ENCODE results near the gene OR10T2.
"Not testable (repeated sequence)": the region's sequence is repeated elsewhere in the genome, so short reads cannot be mapped to it uniquely, and the experiment has no call there.

Gene OR10T2

GRCh38 chr1:158398818-158399514, at the start of gene OR10T2:
TSS of gene OR10T2 (minus strand) at chr1:158399466. CDS start at chr1:158399466, 0 bp downstream.
- no peaks in the 10 kb centered on the region for H3K9me3 Mint-ChIP-seq

GRCh38 chr1:158445376-158445775, 46.1 kb upstream of the OR10T2 start:
- H3K36me3 Mint-ChIP-seq (ENCODE audit: low read depth) = no peaks in the 10 kb centered on the region
- H3K27me3 Mint-ChIP-seq (ENCODE audit: low read depth) = no peaks in the 10 kb centered on the region
- no peaks in the 10 kb centered on the region for H3K4me1 Mint-ChIP-seq (ENCODE audit: low read depth)
- DNase-seq (ENCODE audit: low spot score) = no peak
- H3K27ac Mint-ChIP-seq = no peak overlapping the region
- H3K9me3 Mint-ChIP-seq = no peaks in the 10 kb centered on the region
- H3K4me3 Mint-ChIP-seq = no peak overlapping the region

More at GRCh38 chr1:158398818-158399514, at the start of gene OR10T2:
- Mint-ChIP-seq H3K4me3 (no peak within 1 kb of the TSS), H3K36me3 (ENCODE audit: low read depth) (no peaks in the 10 kb centered on the region), H3K27ac (no peak within 1 kb of the TSS), H3K27me3 (ENCODE audit: low read depth) (peaks cover 24% of the 10 kb centered on the region), H3K4me1 (ENCODE audit: low read depth) (peaks cover 3% of the 10 kb centered on the region)
- DNase-seq (ENCODE audit: low spot score) = no peak

GRCh38 chr1:158434741-158435140, 35.5 kb upstream of the OR10T2 start:
- Mint-ChIP-seq H3K9me3 (no peaks in the 10 kb centered on the region), H3K27me3 (ENCODE audit: low read depth) (peaks cover 4% of the 10 kb centered on the region), H3K36me3 (ENCODE audit: low read depth) (no peaks in the 10 kb centered on the region), H3K4me3 (no peak overlapping the region), H3K4me1 (ENCODE audit: low read depth) (no peaks in the 10 kb centered on the region), H3K27ac (no peak overlapping the region)
- no peak for DNase-seq (ENCODE audit: low spot score)

GRCh38 chr1:158430163-158430562, 30.9 kb upstream of the OR10T2 start:
- H3K4me1 Mint-ChIP-seq (ENCODE audit: low read depth); DNase-seq (ENCODE audit: low spot score); H3K9me3 Mint-ChIP-seq; H3K4me3 Mint-ChIP-seq; H3K27ac Mint-ChIP-seq; H3K27me3 Mint-ChIP-seq (ENCODE audit: low read depth); H3K36me3 Mint-ChIP-seq (ENCODE audit: low read depth): not testable (repeated sequence)

- Mint-ChIP-seq H3K27me3 (ENCODE audit: low read depth) (no peaks in the 10 kb centered on the region), H3K36me3 (ENCODE audit: low read depth) (no peaks in the 10 kb centered on the region), H3K4me3 (no peak within 1 kb of the TSS), H3K27ac (no peak within 1 kb of the TSS), H3K4me1 (ENCODE audit: low read depth) (no peaks in the 10 kb centered on the region), H3K9me3 (no peaks in the 10 kb centered on the region)
- no peak for DNase-seq (ENCODE audit: low spot score)
These were observed 26.9 kb upstream of the OR10T2 start, which contains the start of gene OR10K2 for GRCh38 chr1:158426137-158426536. TSS of gene OR10K2 (minus strand) at chr1:158426237. CDS start at chr1:158420866, 5,371 bp downstream.

GRCh38 chr1:158425027-158425426, 25.8 kb upstream of the OR10T2 start:
- no peak overlapping the region for H3K4me3 Mint-ChIP-seq
- no peaks in the 10 kb centered on the region for H3K27me3 Mint-ChIP-seq (ENCODE audit: low read depth)
- no peaks in the 10 kb centered on the region for H3K9me3 Mint-ChIP-seq
- H3K36me3 Mint-ChIP-seq (ENCODE audit: low read depth) = no peaks in the 10 kb centered on the region
- H3K4me1 Mint-ChIP-seq (ENCODE audit: low read depth) = no peaks in the 10 kb centered on the region
- no peak overlapping the region for H3K27ac Mint-ChIP-seq
- no peak for DNase-seq (ENCODE audit: low spot score)

- H3K9me3 Mint-ChIP-seq = no peaks in the 10 kb centered on the region
- no peaks in the 10 kb centered on the region for H3K27me3 Mint-ChIP-seq (ENCODE audit: low read depth)
- H3K4me3 Mint-ChIP-seq = no peak overlapping the region
- DNase-seq (ENCODE audit: low spot score) = no peak
- no peaks in the 10 kb centered on the region for H3K36me3 Mint-ChIP-seq (ENCODE audit: low read depth)
- H3K27ac Mint-ChIP-seq = no peak overlapping the region
- no peaks in the 10 kb centered on the region for H3K4me1 Mint-ChIP-seq (ENCODE audit: low read depth)
These were observed 22.9 kb upstream of the OR10T2 start for GRCh38 chr1:158422212-158422611.

- Mint-ChIP-seq H3K27ac (no peak overlapping the region), H3K9me3 (no peaks in the 10 kb centered on the region), H3K36me3 (ENCODE audit: low read depth) (no peaks in the 10 kb centered on the region), H3K4me1 (ENCODE audit: low read depth) (no peaks in the 10 kb centered on the region), H3K27me3 (ENCODE audit: low read depth) (peaks cover 1% of the 10 kb centered on the region), H3K4me3 (no peak overlapping the region)
- DNase-seq (ENCODE audit: low spot score) = no peak
These were observed 18.3 kb upstream of the OR10T2 start for GRCh38 chr1:158417586-158417985.

- Mint-ChIP-seq H3K9me3 (no peaks in the 10 kb centered on the region), H3K4me1 (ENCODE audit: low read depth) (no peaks in the 10 kb centered on the region), H3K4me3 (no peak overlapping the region)
These were observed 15.5 kb upstream of the OR10T2 start for GRCh38 chr1:158414651-158415345.

GRCh38 chr1:158407092-158407491, 7.8 kb upstream of the OR10T2 start:
- Mint-ChIP-seq H3K9me3 (no peaks in the 10 kb centered on the region), H3K4me1 (ENCODE audit: low read depth) (no peaks in the 10 kb centered on the region), H3K27me3 (ENCODE audit: low read depth) (peaks cover 6% of the 10 kb centered on the region), H3K36me3 (ENCODE audit: low read depth) (no peaks in the 10 kb centered on the region), H3K4me3 (no peak overlapping the region), H3K27ac (no peak overlapping the region)
- DNase-seq (ENCODE audit: low spot score) = no peak

More at GRCh38 chr1:158414651-158415345, 15.5 kb upstream of the OR10T2 start:
- DNase-seq (ENCODE audit: low spot score) = no peak
- Mint-ChIP-seq H3K36me3 (ENCODE audit: low read depth) (no peaks in the 10 kb centered on the region), H3K27me3 (ENCODE audit: low read depth) (peaks cover 1% of the 10 kb centered on the region), H3K27ac (no peak overlapping the region)

GRCh38 chr1:158400871-158401270, 1.6 kb upstream of the OR10T2 start:
- no peak for DNase-seq (ENCODE audit: low spot score)
- Mint-ChIP-seq H3K36me3 (ENCODE audit: low read depth) (no peaks in the 10 kb centered on the region), H3K9me3 (no peaks in the 10 kb centered on the region), H3K4me3 (no peak overlapping the region), H3K27me3 (ENCODE audit: low read depth) (peaks cover 21% of the 10 kb centered on the region), H3K27ac (no peak overlapping the region), H3K4me1 (ENCODE audit: low read depth) (peaks cover 3% of the 10 kb centered on the region)

- H3K27me3 Mint-ChIP-seq (ENCODE audit: low read depth) = peaks cover 14% of the 10 kb centered on the region
- no peak overlapping the region for H3K4me3 Mint-ChIP-seq
- H3K9me3 Mint-ChIP-seq = no peaks in the 10 kb centered on the region
- H3K4me1 Mint-ChIP-seq (ENCODE audit: low read depth) = peaks cover 3% of the 10 kb centered on the region
- no peak for DNase-seq (ENCODE audit: low spot score)
- H3K36me3 Mint-ChIP-seq (ENCODE audit: low read depth) = no peaks in the 10 kb centered on the region
- H3K27ac Mint-ChIP-seq = no peak overlapping the region
These were observed 2.6 kb downstream of the OR10T2 start for GRCh38 chr1:158396646-158397045.

- no peaks in the 10 kb centered on the region for H3K9me3 Mint-ChIP-seq
- H3K27ac Mint-ChIP-seq = no peak overlapping the region
- no peaks in the 10 kb centered on the region for H3K36me3 Mint-ChIP-seq (ENCODE audit: low read depth)
- H3K4me1 Mint-ChIP-seq (ENCODE audit: low read depth) = no peaks in the 10 kb centered on the region
- H3K27me3 Mint-ChIP-seq (ENCODE audit: low read depth) = peaks cover 4% of the 10 kb centered on the region
- DNase-seq (ENCODE audit: low spot score) = no peak
- H3K4me3 Mint-ChIP-seq = no peak overlapping the region
These were observed 5.8 kb downstream of the OR10T2 start for GRCh38 chr1:158393476-158393875.

- H3K4me1 Mint-ChIP-seq (ENCODE audit: low read depth) = no peaks in the 10 kb centered on the region
- no peaks in the 10 kb centered on the region for H3K9me3 Mint-ChIP-seq
- H3K27me3 Mint-ChIP-seq (ENCODE audit: low read depth) = peaks cover 4% of the 10 kb centered on the region
- H3K4me3 Mint-ChIP-seq = no peak overlapping the region
- H3K36me3 Mint-ChIP-seq (ENCODE audit: low read depth) = no peaks in the 10 kb centered on the region
- no peak for DNase-seq (ENCODE audit: low spot score)
- no peak overlapping the region for H3K27ac Mint-ChIP-seq
These were observed 8.2 kb downstream of the OR10T2 start for GRCh38 chr1:158391099-158391498.

Data from T-helper 2 cell treated with Interferon-gamma antibody and Interleukin-4, amounts not matched to agents 5 μg/mL and 100 μg/mL, for 36 hours (primary cell).